Measurements from ENCODE around the gene TLR7.

The TLR7 gene

GRCh38 chrX:12922599-12922919 lies 55.7 kb downstream of the TLR7 start:
- no peak for DNase-seq (ENCODE audit: low read depth in 1 of 2, low spot score in 1 of 2)

- DNase-seq (ENCODE audit: low read depth in 1 of 2, low spot score in 1 of 2) = no peak
Measured at GRCh38 chrX:12929701-12930100, 62.8 kb downstream of the TLR7 start.

GRCh38 chrX:12930150-12930549 lies 63.3 kb downstream of the TLR7 start:
- DNase-seq (ENCODE audit: low read depth in 1 of 2, low spot score in 1 of 2) = no peak

- DNase-seq (ENCODE audit: low read depth in 1 of 2, low spot score in 1 of 2) = no peak
Measured at GRCh38 chrX:12932244-12932643, 65.4 kb downstream of the TLR7 start.

GRCh38 chrX:12934850-12935249 lies 68.0 kb downstream of the TLR7 start:
- DNase-seq (ENCODE audit: low read depth in 1 of 2, low spot score in 1 of 2) = no peak

GRCh38 chrX:12936947-12937346 lies 70.1 kb downstream of the TLR7 start:
- no peak for DNase-seq (ENCODE audit: low read depth in 1 of 2, low spot score in 1 of 2)
